Lower leg skin (tissue), 4 donors: ENCODE results near the gene XYLT1. TPM values are rescaled to one million over a fixed set of nuclear protein-coding genes. Genes with fewer than 3 reads are reported as not detected.

Experiments
- DNase-seq, 2 donors: peaks; one replicate each; pipeline ENCODE4 v3.0.0-alpha.2; 2019; ENCODE audit warnings: low spot score in 2 of 2
- H3K4me3 ChIP-seq: fragments of 200-600 bp; sonication (generic); 2 replicates; pipeline ENCODE4 v1.5.1; 2017; ENCODE audit warnings: mild to moderate bottlenecking, low read depth; ENCODE audit not compliant: poor library complexity, severe bottlenecking
- POLR2A ChIP-seq, 2 donors: fragments of 450-650 bp; IDR thresholded peaks; one replicate each; pipeline ENCODE4 v1.6.1; 2016 to 2017; ENCODE audit warnings: antibody characterized with exemption in 2 of 2, mild to moderate bottlenecking in 1 of 2, moderate library complexity in 1 of 2
- WGBS, 2 donors: methylation state at CpG; one replicate each; pipeline ENCODE4 v1.1.5; 2018; 5-methylcytosine and 5-hydroxymethylcytosine counted together
- intact Hi-C: fragments of 100-400 bp; cut with DNase I; formaldehyde crosslinking; loops from one replicate; pipeline ENCODE4 v1.15.0; 2023; ENCODE audit warnings: low total_unique reads
- total RNA-seq, 4 donors: library from RNA; depleted of rRNA; stranded (reverse); fragments of >200 nt; gene quantifications; one replicate each; pipeline ENCODE4 v1.1.0, GENCODE V29; 2016
- TF ChIP-seq, protein P1 (sequence below), 3 donors: fragments of 450-650 bp; IDR thresholded peaks; one replicate each; pipeline ENCODE4 v1.5.1; 2016; ENCODE audit warnings: antibody characterized with exemption in 3 of 3, mild to moderate bottlenecking in 3 of 3, moderate library complexity in 2 of 3

XYLT1 gene
- total RNA-seq, 4 donors from 2014 or later = 17.2 to 20.3 (median 19.7) TPM

- intact Hi-C loops = loop anchor here (2.0 kb wide), 1 partner anchor 47 kb away; no protein-coding TSS in a partner anchor
- WGBS, 2 donors = 77 to 81% methylated on average over 8 of the region's 8 CpGs
- no peak for DNase-seq
Measured at GRCh38 chr16:17457997-17458396, 12.8 kb downstream of the XYLT1 start.

GRCh38 chr16:17457513-17457912 lies 13.2 kb downstream of the XYLT1 start:
- intact Hi-C loops = no loop called here
- DNase-seq = no peak
- WGBS, 2 donors = 77 to 78% methylated on average over 3 of the region's 3 CpGs
- no peak overlapping the region for H3K4me3 ChIP-seq
- no peak for TF ChIP-seq POLR2A (IDR thresholded peaks at IDR 0.05)
- TF ChIP-seq, protein P1, sequence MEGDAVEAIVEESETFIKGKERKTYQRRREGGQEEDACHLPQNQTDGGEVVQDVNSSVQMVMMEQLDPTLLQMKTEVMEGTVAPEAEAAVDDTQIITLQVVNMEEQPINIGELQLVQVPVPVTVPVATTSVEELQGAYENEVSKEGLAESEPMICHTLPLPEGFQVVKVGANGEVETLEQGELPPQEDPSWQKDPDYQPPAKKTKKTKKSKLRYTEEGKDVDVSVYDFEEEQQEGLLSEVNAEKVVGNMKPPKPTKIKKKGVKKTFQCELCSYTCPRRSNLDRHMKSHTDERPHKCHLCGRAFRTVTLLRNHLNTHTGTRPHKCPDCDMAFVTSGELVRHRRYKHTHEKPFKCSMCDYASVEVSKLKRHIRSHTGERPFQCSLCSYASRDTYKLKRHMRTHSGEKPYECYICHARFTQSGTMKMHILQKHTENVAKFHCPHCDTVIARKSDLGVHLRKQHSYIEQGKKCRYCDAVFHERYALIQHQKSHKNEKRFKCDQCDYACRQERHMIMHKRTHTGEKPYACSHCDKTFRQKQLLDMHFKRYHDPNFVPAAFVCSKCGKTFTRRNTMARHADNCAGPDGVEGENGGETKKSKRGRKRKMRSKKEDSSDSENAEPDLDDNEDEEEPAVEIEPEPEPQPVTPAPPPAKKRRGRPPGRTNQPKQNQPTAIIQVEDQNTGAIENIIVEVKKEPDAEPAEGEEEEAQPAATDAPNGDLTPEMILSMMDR (IDR thresholded peaks at IDR 0.05) = no peak

More at GRCh38 chr16:17457997-17458396, 12.8 kb downstream of the XYLT1 start:
- TF ChIP-seq, protein P1 (IDR thresholded peaks at IDR 0.05) = no peak
- no peak for TF ChIP-seq POLR2A (IDR thresholded peaks at IDR 0.05)
- H3K4me3 ChIP-seq = no peak overlapping the region

DNA sequence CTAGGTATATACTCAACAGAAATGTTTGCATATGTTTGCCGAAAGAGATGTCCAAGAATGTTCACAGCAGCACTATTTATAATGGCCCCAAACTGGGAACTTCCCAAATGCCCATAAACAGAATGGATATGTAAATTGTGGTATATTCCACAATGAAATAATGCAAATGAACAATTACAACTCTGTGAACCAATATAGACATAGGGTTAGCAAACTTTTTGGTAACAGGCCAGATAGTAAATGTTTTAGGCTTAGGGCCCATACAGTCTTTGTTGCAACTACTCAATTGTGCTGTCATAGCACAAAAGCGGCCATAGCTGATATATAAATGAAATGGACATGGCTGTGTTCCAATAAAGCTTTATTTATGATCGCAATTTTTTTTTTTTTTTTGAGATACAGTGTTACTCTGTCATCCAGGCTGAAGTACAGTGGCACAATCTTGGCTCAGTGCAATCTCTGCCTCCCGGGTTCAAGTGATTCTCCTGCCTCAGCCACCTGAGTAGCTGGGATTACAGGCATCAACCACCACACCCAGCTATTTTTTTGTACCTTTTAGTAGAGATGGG lies 16.5 kb downstream of the XYLT1 start:
- no peak for DNase-seq
- intact Hi-C loops = no loop called here
- no peak for TF ChIP-seq POLR2A (IDR thresholded peaks at IDR 0.05)
- TF ChIP-seq, protein P1 (IDR thresholded peaks at IDR 0.05) = no peak
- no peak overlapping the region for H3K4me3 ChIP-seq
- WGBS, 2 donors = 76 to 80% methylated on average over 4 of the region's 4 CpGs

DNA sequence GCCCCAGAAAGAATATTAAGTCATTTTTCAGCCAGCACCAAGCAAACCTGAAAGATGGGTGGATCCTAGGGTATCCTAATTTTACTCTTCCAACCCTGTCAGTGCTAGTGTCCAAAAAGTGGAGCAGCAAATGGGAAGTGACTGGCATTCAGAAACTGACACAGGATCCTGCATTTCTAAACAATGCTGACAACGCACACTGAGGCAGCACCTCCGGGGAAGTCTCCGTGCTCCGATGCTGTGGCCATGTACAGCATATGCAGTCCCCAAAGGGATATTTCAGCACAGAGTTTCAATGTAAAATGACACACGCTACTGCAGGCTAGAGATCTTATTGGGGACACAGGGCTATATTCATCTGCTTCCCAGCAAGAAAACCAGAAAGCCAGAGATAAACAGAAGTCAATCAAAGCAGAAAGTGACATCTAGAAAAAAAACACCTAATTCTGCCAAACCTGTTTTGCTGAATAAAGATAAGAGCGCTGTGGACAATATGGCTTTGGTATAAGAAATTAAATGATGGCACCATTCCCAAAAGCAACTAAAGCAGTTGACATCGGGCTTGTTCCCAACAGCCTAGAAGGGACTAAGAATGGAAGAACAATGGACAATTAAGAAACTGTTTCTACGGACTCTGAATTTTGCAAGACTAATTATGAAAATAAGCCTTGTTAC lies 17.3 kb downstream of the XYLT1 start:
- DNase-seq = no peak
- 62 to 67% methylated on average over 5 to 8 of the region's 8 CpGs for WGBS, 2 donors
- intact Hi-C loops = no loop called here
- TF ChIP-seq POLR2A (IDR thresholded peaks at IDR 0.05) = no peak
- TF ChIP-seq, protein P1 (IDR thresholded peaks at IDR 0.05) = no peak
- H3K4me3 ChIP-seq = no peak overlapping the region

GRCh38 chr16:17452922-17453321 lies 17.8 kb downstream of the XYLT1 start:
- H3K4me3 ChIP-seq = no peak overlapping the region
- DNase-seq = no peak
- TF ChIP-seq, protein P1 (IDR thresholded peaks at IDR 0.05) = no peak
- TF ChIP-seq POLR2A (IDR thresholded peaks at IDR 0.05) = no peak
- intact Hi-C loops = no loop called here
- 69 to 86% methylated on average over 2 of the region's 2 CpGs for WGBS, 2 donors
